ENCODE measurements around the gene DOCK4.
A peak's percentile ranks its signal among the peaks of the same experiment; 100 is the strongest.

Gene DOCK4

DNA sequence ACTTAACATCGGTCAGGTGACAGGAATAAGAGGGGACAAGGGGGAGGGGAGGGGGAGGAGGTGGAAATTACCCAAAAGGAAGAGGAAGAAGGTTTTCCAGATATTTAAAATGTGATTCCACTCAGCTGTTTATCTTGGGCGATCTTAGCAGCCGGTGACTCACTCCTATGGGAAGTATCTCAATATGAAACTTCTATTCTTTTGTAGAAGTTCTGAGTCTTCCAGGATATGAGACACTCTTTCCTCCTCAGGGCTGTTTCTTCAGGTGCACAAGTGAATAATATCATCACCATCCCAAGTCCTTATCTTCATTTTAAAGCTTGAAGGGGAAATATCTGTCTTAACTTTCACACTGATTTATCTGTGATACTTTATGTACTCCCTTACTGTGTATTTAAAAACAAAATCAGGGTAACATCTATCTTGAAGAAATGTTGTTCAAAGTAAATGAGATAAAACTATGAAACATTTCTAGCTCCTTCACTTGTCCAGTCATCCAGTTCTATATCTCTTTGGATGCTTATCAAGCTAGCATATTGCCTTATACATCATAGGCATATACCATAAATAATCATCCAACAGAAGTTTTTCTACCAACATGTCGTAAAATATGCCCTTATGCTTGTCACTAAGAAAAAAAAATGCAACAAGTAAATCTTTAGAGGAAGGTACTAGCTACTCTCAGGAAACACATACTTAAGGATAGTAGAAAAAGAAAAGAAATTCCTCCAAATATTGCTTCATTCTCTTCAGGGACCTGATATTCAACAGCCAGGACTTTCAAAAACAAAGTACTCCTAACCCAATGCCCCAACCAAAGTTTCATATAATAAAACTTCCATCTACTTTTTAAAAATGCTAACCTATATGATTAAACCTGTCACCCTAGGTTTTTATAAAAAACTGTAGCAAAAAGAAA, 13.7 kb downstream of the DOCK4 start:
- DNase-seq (ENCODE audit: low read depth, low spot score), result no peak

DNA sequence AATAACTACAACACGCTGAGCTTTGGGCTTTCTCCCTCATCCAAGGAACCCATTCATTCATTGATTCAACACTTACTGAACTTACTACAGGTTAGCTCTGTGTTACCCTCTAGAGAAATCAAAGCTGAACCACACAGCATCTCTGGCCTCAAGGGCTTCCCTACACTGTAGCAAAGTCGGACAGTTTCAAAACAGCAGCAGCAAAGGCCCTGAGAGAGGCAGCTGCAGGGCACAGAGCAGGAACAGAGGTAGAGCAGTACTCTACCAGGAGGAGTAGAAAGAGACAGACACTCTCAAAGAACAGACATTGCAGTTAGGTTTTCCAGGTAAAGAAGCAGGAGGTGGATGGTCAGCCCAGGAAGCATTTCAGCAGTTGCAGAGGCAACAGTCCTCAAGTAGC, 16.1 kb downstream of the DOCK4 start:
- DNase-seq (ENCODE audit: low read depth, low spot score), result no peak

DNA sequence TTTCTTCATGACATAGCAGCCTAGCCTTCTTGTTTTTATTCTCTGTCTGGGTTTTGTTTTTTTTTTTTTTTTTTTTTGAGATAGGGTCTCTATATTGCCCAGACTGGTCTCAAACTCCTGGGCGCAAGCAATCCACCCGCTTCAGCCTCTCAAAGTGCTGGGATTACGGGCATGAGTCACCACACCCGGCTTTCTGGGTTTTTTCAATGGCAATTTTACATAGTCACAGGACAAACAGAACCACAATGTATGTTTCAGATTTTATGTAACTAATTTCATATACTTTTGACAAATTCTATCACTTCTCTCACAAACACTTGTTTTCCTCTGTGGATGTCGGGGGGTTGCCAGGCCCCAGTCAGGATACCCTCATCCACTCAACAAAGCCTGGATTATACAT, 16.5 kb downstream of the DOCK4 start:
- no peak for DNase-seq (ENCODE audit: low read depth, low spot score)

DNA sequence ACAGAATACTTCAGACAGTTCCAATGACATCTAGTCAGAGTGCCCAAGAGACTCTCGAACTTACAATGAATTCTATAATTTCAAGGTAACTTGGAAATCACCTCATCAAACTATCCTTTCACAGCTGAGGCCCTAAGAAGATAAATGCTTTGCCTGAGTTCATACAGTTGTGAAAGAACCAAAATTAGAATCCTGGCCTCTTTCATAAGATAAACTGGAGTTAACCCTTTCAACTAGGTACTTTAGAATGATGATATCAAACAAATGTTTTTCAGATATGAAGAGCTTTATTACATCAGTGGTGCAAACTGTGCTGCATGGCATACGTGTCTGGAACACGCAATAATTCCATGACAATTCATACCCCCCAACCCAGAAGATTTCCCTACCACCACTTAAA, 17.9 kb downstream of the DOCK4 start:
- no peak for DNase-seq (ENCODE audit: low read depth, low spot score)

DNA sequence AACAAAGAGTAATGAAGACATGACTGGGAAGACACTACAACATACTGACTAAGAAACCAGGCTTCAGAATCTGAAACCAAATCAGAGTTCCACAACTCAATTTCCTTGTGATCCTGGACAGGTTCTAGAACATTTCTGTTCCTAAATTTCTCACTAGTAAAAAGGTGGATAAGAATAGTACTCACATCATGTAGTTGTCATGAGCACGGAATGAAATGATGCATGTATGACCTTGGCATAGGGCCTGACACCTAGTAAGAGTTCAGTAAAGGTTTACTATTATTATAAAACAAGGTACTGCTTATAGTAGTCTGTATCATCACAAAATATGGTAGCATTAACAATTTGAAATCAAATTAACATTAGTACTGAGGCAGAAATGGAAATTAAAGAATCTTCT, 19.9 kb downstream of the DOCK4 start:
- DNase-seq (ENCODE audit: low read depth, low spot score), result no peak

DNA sequence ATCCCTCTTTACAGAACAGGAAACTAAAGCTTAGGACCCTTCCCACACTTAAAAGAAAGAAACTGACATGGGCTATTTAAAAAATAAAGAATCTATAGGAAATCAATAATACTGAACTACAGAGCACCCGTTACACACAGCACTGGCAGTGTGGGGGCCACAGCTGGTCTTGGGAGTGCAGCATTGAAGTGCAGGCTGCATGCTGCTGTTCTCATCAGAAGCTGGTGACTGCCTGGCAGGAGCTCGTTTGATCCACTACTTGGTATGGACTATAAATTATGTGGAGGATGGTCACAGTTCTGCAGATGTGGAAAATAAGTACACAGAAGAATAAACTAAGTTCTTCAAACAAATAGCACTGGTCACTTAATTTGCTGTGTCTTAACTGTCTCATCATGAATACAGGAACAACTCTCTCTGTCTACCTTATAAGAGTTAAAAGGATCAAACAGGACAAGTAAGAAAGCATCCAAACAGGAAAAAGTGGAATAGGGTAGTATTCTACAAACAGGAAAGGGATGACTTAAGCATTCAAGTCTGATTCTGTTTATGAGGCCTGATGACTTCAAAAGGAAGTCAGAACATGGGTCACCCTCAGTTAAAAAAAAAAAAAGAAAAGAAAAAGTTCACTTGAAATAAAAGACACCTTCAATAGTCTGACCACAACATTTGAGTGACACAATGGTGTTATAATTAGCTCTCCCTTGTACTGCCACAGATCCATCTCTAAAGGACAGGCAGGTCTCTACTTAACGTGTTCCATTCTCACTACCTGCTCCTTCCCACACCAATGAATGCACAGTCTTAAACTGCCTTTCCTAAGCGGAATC, 21.0 kb downstream of the DOCK4 start:
- no peak for DNase-seq (ENCODE audit: low read depth, low spot score)

DNA sequence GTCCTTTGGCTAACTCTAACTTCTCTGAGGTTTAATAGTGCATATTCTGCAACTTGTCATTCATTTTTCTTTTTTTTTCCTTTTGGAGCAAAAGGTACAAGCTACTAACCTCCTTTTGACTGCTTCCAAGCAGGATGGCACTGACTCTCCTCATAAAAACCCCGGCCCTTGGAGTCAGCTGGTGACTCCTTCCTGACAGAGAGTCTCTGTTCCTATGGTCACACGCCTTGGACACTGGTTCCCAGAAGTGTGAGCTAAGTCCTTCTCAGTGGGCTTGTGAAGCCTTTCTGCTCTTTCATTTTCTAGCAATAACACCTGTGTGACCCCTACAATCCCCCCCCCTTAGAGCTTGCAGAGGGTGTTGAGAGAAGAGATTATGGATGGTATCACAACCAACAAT, 21.7 kb downstream of the DOCK4 start:
- no peak for DNase-seq (ENCODE audit: low read depth, low spot score)

DNA sequence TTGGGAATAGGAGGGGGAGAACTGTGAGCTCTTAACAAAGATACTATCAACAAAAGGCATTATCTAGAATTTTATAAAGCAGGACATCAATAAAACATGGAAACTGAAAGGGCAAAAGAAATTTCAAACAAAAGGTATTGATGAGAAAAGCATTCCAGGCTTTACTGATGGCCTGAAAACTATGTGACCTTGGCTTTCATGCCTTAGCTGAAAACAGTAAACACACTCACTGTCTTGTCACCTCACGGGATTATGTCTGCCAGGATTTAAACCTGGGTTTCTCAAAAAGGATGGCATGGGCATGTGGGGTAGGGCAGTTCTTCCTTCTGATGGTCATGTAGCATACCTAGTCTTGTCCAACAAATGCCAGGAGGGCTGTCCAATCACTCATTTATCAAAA, 22.9 kb downstream of the DOCK4 start:
- DNase-seq (ENCODE audit: low read depth, low spot score), result no peak

DNA sequence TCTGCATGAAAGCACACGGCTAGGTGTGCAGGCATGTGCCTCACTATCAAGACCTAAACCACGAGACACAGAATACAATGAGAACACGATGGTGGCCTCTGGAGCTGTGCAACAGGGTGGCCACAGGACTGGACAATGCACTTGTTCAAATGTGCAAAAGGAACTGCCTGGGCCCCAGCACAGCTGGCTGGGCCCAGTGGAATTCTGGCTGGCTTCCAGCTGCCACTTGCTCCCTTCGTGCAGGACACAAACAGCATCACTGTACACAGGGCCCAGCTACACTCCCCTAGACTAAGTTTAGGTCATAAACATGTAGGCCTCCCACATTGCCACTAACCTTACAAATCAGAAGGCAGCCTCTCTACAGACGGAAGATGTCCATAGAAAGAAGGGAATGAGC, 23.4 kb downstream of the DOCK4 start:
- DNase-seq (ENCODE audit: low read depth, low spot score), result no peak

DNA sequence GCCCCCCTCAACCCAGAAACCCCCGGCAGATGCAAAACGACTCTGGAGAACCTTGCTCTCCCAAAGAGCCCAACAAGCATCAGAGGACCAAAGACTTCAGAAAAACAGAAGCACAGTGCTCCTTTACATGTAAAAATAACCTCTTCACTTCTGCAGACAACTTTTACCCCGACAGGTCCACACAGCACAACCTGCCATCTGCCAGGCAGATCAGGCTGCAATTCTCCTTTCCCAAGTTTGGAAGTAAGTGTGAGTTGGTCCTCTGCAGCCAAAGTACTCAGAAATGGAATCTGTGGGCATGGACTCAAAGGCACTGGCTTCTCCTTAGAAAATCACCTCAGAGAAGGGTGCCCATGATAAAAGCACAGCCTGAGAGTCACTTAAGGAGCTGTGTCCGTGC, 26.0 kb downstream of the DOCK4 start:
- DNase-seq (ENCODE audit: low read depth, low spot score), result no peak

DNA sequence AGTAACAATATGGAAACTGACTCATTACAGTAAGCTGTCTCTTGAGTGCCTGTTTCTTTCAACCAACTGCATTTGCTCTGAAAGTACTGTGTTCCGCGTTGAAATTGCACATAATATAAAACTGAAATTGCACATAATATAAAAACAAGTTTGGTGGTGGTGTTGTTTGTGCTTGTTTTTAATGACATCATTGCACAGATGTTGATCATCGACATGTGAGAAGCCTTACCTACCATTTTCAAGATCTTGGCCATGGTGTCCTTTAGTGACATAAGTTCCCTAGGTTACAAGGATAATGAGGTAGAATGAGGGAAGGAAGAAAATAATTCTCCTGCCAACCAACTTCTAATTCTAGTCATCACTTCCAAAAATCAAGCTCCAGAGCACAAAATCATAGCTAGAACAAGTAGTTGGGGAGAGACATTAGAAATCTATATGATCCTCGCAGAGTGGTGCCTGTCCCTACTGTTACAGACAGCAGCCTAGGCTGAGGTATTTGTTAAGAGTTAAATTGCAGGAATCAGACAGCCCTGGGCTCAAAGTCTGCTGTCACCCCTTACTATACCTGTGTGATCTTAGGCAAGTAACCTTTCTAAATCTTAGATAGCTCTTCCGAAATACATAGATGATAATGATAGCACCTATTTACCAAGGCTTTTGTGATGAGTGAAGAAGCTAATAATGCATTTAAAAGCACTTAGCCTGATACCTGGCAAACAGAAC, 29.3 kb downstream of the DOCK4 start:
- DNase-seq (ENCODE audit: low read depth, low spot score), result no peak

DNA sequence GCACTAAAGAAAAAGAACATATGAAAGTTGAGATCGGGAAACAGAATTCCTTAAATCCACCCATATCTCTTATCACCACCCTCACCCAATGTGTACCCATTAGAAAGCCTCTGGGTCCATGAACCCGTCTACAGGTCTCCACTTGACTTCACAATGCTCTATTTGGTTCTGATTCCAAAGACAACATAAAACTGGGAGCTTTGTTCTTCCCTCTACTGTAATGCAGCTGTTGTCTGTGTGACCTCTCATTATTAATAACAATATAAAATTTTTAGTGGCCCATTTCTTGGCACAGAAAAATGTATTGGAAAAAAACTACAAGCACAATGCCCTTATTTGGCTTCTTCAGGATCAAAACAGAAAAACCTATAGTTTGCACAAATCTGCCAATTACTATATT, 30.0 kb downstream of the DOCK4 start:
- no peak for DNase-seq (ENCODE audit: low read depth, low spot score)

DNA sequence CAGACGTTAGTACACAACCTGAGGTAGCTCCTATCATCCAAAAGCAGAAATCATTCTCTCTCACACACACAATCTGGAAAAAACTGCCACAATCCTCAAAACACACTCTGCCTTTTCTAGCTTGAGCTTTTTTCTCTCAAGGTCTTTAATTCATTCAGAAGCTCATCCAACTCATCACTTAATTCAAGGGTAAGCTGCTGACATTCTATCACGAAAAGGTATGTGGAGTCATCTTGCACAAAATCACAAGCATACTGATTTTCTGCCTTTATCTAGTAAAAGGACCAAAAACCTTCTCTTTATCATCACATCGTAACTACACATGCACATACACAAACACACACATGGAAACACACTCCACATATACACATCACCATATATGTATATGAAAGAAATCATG, 32.0 kb downstream of the DOCK4 start:
- no peak for DNase-seq (ENCODE audit: low read depth, low spot score)

DNA sequence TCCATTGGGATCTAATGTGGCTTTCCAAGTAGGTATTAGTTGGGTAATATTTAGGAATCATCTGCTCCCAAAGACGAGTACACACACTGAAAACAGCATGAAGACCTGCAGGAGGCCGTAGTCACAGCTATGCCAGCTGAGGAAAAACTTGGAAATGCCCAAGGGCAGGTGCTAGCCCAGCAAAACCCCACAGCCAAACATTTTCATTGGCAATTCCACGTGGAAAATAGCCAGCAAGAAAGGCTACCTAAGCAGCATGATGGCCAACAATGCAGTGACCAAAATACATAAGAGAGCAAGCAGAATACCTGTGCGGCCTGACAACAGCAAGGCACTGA, 32.7 kb downstream of the DOCK4 start:
- no peak for DNase-seq (ENCODE audit: low read depth, low spot score)

DNA sequence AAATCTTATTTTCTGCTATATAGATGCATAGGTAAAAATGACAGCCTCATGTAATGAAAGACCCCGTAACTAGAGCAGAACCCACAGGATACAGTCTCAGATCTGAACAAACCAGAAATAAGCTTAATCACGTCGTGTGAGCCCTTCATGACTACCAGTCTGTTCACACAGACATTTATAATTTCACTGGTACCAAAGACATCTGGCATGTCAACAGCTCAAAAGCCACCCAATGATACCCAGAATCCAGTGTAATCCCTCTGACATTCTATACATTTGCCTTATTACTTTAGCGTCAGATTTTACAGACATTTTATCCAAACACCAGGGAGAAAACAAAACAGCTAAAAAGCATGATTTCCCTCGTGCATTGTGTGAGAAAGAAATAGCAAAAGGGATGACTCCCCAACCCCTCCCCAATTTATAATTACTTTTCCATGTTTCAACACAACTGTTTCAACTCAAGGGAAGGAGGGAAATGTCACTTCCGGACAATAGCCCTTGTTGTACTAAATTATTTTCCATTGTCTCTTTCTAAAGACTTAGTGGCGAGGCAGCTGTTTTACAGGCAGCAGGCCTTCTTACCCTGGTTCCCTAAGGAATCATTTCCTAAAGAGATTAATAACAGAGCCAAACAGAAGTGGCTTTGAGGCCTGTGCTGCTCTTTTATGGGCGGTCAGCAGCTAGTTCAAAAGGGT, 33.2 kb downstream of the DOCK4 start:
- no peak for DNase-seq (ENCODE audit: low read depth, low spot score)

DNA sequence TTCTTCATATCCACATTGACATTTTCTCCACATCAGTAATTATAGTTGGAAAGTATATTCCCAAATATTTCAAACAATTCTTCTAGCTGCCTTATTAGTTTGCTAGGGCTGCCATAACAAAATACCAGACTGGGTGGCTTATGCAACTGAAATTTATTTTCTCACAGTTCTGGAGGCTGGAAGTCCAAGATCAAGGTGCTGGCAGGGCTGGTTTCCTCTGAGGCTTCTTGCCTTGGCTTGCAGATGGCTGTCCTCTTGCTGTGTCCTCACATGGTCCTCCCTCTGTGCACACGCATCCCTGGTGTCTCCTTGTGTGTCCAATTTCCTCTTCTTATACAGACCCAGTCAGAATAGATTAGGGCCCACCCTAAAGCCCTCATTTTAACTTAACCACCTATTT, 34.5 kb downstream of the DOCK4 start:
- DNase-seq (ENCODE audit: low read depth, low spot score), result no peak

DNA sequence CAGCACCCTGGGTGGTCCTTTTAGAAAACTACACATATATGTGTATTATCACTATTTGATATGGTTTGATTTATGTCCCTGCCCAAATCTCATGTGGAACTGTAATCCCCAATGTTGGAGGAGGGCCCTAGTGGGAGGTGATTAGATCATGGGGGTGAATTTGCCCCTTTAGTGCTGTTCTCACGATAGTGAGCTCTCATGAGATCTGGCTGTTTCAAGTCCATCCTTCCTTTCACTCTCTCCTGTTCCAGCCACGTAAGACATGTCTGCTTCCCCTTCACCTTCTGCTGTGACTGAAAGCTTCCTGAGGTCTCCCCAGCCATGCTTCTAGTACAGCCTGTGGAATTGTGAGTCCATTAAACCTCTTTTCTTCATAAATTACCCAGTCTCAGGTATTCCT, 37.3 kb downstream of the DOCK4 start:
- DNase-seq (ENCODE audit: low read depth, low spot score), result no peak

DNA sequence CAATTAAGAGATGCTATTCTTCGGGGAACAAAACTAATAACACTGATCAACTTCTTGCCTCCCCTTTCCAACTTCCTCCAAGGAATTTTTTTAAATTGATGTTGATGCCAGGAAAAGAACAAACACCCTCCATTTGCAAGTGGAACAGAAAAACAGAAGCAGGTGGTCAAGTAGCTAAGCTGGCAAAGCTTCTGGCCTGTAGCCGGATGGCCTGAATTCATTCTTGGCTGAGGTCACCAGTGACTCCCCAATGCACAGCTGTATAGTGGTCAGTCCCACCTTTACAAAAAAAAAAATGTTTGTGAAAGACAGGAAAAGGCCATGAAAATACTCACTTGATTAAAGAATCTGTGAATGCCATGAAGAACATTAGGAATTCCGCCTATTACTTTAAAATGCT, 39.1 kb downstream of the DOCK4 start:
- no peak for DNase-seq (ENCODE audit: low read depth, low spot score)

DNA sequence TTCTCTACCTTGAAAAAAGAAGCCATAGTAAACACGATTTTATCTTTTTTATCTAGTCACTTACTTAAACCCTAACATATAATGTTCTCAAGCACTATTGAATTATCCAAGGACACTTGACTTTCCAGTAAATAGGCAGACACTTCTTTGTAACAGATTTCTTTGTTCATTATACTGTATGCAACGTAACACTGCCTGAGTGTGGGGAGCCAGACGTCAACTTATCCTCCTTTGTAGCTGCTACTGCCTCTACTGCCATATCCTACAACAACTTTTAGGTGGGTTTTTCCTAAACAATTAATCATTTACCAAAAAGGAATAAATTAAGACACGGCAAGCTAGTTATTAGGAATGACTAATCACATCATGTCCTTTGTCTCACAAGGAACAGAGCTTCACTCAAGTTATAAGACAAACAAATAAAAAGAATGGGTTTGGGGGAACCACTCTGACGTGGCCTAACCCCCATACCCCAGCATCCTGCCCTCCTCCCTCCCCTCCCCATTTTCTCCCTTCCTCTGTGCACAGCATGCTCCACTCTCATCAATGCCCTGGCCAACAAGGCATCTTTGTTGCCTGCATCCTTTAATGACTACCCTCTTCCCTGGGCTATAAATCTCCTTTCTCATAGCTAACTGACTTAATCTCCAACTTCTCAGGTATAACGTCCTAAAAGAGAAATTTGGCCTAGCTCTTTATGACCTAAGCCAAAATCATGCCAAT, 43.3 kb downstream of the DOCK4 start:
- DNase-seq (ENCODE audit: low read depth, low spot score), result no peak

DNA sequence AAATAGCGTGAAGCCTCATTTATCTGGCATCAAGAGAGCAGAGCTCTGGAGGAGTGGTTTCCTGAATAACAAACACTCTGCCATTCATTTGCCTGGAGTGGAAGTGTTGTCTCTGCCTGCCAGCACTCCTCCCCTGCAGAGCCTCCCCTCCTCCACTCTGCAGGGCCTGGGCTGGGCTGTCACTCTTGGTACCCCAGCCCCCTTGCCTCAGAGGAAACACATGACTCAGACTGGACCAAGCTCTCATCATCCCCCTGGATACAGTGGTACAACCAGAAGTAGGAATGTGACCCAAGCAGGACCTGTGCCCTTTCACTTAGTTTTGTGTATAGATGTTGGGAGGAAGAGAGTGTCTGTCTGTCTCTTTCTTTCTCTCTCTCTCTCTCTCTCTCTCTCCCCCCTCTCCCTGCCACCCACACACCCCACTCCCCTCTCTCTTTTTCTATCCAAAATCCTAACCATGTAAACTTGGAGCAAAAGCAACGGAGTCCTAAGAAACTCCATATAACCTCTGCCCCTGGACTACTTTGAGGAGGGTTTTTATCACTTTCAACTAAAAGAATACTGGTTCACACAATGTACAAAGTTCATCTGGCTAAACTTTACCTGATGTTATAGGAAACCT, 43.9 kb downstream of the DOCK4 start:
- peak; percentile 51 for DNase-seq (ENCODE audit: low read depth, low spot score)
